ENCODE results near the gene NR6A1.
"Not testable (repeated sequence)": the region's sequence is repeated elsewhere in the genome, so short reads cannot be mapped to it uniquely, and the experiment has no call there.

Gene NR6A1

DNA sequence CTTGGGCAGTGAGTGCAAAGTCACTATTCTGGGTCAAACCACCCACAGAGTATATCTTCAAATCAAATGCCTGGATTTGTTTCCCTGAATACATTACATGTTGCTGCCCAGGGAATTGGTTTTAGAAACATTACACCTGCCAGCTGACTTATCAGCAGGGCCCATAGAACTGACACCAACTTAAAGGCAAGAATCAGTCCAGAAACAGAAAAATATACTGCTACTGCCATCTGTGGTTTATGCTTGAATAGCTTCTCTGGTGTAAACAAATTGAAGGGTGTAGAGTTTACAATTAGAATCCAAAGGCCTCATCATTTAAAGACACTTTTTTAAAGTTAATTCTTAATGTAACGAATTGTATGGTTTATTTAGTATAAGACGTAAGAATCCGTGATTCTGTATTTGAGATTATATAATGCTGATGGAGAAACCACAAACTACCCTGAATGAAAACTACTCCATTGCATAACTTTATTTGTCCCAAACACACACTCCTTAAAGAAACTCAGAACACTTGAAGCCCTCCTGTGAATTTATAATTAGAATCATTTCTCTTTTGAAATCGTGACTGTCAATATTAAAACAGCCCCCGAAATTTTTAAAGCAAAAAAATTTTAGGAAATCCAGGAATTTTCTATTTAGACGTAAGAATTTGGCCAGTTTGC is 6.2 kb downstream of the NR6A1 start:
- no peak for DNase-seq (ENCODE audit: insufficient read length, low spot score)
- FAIRE-seq: no peak

DNA sequence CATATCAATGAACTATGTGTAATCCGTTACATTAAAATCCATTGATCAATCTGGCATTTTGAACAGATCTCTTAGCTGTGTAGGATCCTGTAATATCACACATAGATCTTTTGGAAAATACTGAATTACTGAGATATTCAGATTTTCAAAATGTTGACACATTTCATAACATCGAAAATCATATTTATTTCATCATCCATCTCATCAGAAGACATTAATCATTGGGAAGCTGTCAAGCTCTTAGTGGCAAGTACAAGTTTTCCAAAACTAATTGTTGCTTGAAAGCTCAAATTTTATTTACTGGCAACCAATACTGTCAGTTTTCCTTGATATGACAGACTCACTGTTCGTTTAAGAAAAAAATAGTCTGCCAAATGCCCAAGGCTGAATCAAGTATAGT is 8.5 kb downstream of the NR6A1 start:
- FAIRE-seq: no peak

DNA sequence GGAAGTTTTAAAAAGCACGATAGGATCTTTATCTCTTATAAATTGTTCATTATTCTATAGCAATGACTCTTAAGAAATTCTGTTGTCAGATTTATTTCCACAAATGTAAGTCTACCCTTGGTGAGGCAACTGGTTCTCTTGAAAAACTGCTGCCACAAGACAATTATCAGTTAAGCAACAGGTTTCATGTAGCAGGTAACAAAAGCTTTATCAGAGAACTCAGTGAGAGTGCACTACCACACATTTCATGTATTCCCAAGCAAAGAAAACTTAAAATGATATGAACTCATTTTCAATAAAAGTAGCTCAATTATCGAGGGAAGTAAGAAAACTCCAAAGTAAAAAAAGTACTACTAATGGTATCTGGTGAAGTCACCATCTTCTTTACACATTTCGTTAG is 9.4 kb downstream of the NR6A1 start:
- DNase-seq (ENCODE audit: insufficient read length, low spot score): no peak

More for the DNA sequence above, 8.5 kb downstream of the NR6A1 start:
- no peak for DNase-seq (ENCODE audit: insufficient read length, low spot score)

DNA sequence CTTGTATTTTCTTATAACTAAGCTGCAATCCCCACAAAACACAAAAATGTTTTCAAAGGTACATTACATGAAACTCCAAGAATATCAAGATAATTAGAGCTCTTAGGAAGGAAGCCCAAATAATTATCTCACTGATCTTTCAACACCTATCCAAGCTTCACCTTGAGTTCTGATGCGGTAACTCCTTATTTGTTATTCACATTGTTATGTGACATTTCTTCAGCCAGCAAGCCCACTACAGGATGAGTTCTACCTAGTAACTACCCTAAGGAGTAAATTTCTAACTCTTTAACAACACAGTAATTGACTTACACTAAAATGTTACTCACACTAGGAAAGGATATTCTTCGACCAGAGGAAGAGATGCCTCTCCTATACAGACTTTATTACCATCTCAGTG is 9.9 kb downstream of the NR6A1 start:
- no peak for DNase-seq (ENCODE audit: insufficient read length, low spot score)

More for the DNA sequence above, 9.4 kb downstream of the NR6A1 start:
- FAIRE-seq: no peak

DNA sequence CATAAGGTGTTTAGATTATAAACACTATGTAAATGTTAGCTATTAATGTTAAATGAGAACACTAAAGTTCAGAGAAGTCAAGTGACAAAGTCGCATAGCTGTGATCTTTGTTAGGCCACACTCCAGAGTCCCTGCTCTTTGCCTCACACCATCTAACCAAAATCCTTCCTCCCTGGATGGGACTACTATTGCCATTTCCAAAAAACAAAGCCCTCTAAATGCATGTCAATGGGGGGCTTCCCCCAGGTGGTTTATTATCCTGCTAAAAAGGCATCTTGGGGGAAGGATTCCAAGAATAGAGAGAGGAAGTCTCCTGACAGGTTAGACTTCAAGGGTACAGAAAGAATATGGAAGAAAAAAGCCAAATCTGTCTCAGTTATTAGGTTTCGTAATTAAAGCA is 10.4 kb downstream of the NR6A1 start:
- DNase-seq (ENCODE audit: insufficient read length, low spot score) (no peak), FAIRE-seq (no peak)

More for the DNA sequence above, 9.9 kb downstream of the NR6A1 start:
- FAIRE-seq: no peak

DNA sequence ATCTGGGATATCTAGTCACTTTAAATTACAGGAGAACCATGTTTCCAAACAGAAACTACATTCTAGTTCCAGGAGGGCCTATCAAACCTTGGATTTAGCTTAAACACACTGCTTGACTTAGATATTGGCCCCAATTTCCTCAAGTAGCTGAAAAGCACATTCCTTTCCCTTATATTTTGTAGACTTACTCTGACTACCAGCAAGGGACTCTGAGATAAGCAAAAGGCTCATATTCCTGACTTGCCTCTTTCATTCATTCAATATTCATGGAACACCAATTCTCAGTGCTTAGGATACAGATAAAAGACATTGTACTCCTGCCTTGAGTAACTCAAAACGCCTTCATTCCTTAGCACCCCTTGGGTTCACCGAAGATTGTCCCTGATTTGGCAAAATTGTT is 11.8 kb downstream of the NR6A1 start:
- DNase-seq (ENCODE audit: insufficient read length, low spot score) (no peak), FAIRE-seq (no peak)

DNA sequence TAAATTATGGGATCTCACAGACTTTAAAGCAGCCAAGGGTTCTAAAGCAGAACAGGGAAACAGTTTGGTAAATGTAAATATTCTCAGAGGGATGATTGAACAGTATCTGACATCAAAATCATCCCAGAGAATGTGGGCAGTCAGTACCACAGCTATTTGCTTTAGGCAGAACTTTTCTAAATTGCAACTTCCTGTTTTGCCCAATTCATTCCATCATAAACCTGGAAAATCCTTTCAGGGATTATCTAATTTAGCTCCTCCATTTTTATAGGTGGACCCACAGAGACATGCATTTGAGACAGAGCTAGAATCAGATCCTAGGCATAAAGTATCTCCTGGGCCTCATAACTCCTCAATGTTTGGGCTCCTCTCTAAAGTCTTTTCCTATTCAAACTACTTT is 12.4 kb downstream of the NR6A1 start:
- no peak for FAIRE-seq
- no peak for DNase-seq (ENCODE audit: insufficient read length, low spot score)

DNA sequence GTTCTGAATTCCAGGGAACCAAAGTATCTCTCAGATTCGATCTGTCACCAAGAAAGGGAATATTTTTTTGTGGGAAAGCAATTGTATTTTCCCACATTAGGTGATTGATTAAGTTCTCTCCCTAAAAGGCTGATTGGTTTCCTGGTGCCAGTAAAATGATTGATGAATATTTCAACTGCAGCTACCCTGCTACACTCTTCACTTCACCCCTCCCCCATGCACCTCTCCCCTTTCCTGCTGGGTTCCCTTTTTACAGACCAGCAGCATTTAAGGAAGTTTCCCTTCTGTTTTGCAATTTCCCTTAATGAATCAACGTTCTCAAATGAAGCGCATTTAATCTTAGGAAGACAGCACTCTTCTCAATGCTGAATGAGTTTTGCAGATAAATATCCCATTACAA is 13.1 kb downstream of the NR6A1 start:
- FAIRE-seq (no peak), DNase-seq (ENCODE audit: insufficient read length, low spot score) (no peak)

DNA sequence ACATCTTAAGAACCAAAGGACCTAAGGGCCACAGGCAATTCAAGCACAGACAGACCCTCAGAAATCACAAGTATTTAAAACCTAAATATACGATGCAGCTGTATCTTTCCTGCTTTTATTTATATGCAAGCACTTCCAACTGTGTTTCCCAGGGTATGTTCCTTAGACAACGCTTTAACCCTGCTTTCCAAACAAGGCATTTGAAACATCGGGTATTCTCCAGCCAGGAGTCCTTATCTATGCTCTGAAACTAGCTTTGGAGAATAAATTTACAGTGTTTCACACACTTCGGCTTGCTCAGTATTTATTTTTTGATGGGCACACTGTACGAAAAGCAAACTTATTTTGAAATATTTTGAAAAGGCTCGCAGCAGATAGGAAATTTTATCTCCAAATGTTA is 13.5 kb downstream of the NR6A1 start:
- DNase-seq (ENCODE audit: insufficient read length, low spot score): no peak
- no peak for FAIRE-seq

DNA sequence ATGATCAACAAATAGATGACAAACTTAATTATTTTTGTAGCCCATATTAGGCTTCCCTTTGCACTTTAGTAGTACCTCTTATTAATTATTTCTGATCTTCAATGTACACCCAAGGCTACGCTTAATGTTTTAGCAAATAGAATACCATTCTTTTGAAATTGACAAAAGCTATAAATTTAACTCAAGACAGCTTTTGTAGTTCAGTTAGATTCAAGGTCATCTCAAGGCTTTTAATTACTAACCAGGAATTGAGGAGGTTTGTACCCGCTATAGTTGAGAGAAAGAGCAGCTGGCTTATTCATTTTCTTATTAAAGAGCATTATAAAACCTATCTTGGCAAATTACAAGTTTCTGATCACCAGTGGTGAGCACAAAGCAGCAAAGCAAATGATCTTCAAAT is 15.1 kb downstream of the NR6A1 start:
- no peak for FAIRE-seq
- DNase-seq (ENCODE audit: insufficient read length, low spot score): no peak

DNA sequence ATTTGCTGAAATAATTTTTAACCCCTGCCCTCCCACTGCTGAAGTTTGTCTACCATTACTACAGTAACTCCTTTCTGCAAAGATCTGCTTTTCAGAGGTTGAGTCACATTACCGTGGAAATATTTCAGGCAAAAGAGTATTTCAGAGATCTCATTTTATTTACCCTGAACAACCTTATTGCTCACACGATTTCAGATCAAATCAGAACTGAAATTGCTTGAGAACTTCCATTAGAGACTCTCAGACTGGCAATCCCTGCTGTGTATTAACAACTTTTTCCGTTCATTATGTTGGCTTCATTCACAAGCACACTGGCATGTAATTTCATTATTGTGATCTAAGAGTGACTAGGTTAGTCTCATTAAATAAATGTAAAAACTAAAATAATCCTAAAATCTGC is 16.1 kb downstream of the NR6A1 start:
- no peak for DNase-seq (ENCODE audit: insufficient read length, low spot score)
- FAIRE-seq: no peak

DNA sequence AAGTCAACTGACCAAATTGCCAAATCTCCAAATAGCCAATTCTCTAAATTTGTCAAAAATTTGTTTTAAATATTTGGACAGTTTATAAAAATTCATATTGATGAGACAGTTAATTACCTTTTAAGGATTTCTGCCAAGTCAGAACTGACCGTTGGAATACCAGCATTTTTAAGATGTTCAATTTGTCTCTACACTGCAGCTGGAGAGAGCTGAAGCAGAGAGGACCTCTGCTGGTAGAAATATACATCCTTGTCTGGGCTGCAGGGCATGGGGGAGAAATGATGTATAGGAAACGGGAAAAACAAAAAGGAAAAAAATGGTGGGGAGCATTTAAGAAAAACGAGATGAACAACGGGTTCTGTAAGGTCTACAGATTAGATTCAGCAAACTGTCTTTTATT is 16.8 kb downstream of the NR6A1 start:
- no peak for FAIRE-seq
- DNase-seq (ENCODE audit: insufficient read length, low spot score): peak; percentile 30

DNA sequence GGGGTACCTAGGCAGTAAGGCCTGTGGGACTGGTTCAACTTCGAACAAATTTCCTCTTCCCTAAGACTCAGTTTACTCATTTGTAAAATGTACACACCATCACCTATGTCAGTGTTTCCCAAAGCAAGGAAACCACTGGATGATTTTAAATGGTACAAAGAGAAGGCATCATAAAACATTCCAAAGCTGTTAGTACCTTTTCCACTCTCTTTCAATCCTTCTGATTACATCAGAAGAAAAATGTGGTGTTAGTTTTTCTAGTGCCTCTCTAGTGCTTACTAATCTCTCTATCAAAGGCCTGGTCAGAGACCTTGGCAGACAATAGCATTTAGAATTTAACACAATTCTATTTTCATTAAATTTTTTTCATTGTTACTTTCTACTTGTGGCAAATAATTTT is 18.1 kb downstream of the NR6A1 start:
- DNase-seq (ENCODE audit: insufficient read length, low spot score) (peak; percentile 19), FAIRE-seq (no peak)

DNA sequence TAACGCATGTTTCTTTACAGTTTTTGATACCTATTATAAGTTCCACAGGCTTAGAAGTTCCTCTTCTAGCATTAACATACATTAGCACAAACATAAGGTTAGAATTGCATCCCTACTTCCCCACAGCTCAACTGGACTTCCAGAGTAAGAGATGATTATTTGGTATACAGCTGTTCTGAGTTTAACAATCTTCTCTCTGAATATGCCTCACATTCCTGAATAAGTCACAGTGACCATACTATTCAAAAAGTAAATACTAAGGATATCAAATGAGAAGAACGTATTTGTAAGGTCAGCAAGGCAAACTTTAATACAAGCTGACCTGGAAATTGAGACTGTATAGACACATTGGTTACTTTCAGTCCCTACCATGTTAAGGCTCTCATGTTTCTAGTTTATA is 21.3 kb downstream of the NR6A1 start:
- FAIRE-seq: no peak
- no peak for DNase-seq (ENCODE audit: insufficient read length, low spot score)

DNA sequence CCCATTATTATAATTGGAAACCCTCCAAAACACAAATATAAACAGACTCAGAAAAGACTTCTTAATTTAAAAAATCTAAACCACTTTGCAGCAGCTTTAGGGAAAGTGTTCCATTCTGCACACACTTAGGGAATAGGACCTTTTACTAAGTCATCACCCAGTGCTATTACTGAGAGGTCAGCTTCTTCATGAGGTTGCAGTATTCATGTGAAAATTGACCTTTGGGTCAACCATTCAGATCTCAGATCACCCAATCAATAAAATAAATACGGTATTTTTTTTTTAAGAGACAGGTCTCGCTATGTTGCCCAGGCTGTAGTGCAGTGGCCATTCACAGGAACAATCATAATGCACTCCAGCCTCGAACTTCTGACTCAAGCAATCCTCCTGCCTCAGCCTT is 21.8 kb downstream of the NR6A1 start:
- no peak for FAIRE-seq

DNA sequence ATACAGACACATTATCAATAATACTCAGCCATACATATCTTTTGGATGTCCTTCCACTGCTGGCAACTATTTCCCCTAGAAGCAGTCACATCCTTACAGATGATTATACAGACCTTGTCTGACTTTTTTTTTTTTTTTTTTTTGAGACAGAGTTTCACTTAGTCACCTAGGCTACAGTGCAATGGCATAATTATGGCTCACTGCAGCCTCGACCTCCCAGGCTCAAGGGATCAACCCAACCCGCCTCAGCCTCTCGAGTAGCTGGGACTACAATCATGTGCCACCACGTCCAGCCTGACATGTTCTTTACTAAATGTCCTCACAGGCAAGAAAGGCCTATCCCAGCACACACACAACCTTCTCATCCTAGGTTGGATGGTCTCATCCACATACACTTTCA is 24.0 kb downstream of the NR6A1 start:
- DNase-seq (ENCODE audit: insufficient read length, low spot score) (no peak), FAIRE-seq (no peak)

More for the DNA sequence above, 21.8 kb downstream of the NR6A1 start:
- DNase-seq (ENCODE audit: insufficient read length, low spot score): no peak

DNA sequence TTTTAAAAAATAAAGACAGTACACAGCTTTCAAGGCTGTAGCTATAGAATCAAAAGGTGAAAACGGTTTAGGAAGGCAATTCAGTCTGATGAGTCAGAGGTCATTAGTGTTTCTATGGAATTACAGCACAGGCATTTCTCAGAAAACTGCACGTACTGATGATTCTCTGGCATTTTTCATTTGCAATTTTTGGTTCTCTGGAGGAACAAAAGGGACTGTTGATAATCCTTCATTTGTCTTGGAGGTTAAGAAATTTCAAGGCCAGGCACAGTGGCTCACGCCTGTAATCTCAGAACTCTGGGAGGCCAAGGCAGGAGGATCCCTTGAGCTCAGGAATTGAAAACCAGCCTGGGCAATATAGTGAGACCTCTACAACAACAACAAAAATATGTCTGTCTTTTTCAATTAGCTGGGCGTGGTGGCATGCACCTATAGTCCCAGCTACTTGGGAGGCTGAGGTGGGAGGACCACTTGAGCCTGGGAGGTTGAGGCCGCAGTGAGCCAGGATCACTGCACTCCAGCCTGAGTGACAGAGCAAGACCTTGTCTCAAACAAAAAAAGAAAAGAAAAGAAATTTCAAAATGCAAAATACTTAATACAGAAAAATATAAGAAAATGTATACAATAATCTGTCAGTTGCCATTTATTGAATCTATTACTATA is 27.3 kb downstream of the NR6A1 start:
- FAIRE-seq (no peak), DNase-seq (ENCODE audit: insufficient read length, low spot score) (no peak)

DNA sequence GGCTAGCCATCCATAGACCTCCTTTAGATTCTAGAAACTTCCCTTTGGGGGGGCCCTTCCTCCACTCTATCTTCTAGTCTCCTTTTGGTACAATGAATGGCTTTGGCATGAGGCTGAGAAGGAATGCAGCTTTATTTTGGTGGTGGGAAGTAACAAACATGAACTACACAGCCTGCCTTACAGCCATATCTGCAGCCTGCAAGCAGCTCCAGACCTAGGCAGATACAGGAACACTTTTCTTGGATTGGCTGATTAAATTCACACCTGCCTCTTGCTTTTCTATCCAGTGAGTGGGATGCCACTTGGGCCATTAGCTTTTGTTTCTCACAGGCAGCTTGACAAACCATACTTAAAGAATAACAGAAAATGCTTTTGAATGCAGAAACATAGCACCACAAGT is 28.2 kb downstream of the NR6A1 start:
- DNase-seq (ENCODE audit: insufficient read length, low spot score) (no peak), FAIRE-seq (no peak)

DNA sequence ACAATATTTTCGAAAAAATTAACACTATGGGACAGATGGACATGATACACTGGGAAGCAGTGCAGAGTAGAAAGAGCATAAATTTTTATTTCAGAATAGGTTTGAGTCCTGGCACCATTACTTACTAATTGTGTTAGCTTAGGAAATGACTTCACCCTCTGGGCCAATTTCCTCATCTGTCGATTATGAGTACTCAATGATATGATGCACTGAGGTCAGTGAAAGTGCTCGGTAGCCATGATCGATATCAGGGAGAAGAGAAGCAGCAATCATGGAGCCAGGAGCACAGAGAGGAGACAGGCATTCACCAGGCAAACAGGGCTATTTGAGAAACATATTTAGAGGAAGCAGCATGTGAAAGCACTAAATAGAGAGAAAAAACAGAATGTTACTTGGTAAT is 29.4 kb downstream of the NR6A1 start:
- DNase-seq (ENCODE audit: insufficient read length, low spot score) (no peak), FAIRE-seq (no peak)

DNA sequence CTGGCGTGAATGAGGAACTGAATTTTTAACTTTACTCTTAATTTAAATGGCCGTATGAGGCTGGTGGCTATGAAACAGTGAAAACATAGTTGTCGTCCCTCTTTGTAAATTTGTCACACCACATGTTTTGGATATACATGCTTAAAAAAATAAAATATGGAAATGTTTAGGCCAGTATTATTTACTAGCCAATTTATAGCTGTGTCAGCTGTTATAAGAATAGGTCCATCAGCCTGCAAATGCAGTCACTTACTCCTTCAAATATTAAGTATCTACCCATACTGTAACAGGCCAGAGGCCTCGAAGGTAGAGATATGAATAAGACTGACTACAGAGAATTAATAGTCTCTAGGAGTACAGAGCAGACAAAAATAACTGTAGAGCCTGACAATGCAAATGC is 30.0 kb downstream of the NR6A1 start:
- FAIRE-seq (no peak), DNase-seq (ENCODE audit: insufficient read length, low spot score) (no peak)

DNA sequence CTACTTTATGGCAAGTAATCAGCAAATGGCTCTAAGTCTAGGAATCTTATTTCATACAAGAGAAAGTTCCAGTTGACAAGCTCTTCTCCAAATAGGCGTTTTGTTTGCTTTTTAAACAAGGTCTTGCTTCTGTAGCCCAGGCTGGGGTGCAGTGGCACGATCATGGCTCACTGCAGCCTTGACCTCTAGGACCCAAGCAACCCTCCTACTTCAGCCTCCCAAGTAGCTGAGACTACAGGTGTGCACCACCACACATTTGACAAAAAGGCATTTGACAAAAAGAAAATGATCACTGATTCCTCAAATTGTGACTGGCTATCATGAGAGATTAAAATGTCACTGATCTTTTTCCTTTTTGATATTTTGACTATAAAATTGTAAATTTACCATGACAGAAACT is 31.8 kb downstream of the NR6A1 start:
- DNase-seq (ENCODE audit: insufficient read length, low spot score) (no peak), FAIRE-seq (no peak)

DNA sequence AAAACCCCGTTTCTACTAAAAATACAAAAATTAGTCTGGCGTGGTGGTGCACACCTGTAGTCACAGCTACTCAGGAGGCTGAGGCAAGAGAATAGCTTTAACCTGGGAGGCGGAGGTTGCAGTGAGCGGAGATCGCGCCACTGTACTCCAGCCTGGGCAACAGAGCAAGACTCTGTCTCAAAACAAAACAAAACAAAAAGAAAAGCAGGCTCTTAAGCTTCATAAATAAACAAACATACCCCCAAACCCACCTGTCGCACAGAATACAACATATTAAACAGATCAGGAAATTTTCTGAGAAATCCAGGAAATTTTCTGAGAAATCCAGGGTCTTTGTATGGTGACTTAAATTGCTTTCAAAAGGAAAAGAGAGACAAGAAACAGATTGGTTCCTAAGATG is 33.0 kb downstream of the NR6A1 start:
- DNase-seq (ENCODE audit: insufficient read length, low spot score); FAIRE-seq: not testable (repeated sequence)

DNA sequence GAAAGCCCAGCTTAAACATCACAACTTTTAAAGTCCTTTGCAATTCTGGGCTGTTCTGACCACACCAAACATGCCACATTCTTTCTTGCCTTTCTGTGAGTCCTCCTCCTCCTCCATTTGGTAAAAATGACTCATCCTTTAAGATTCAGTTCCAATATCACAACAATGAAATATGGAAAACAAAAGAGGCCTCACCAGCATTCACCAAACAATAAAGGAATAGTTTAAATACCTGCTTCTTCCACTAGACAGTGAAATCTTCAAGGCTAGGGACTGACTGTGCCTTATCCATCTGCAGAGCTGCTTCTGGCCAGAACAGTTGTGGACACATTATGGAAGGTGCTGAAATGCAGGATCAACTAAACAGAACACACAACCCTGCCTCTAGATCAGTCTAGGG is 36.0 kb downstream of the NR6A1 start:
- no peak for FAIRE-seq

More for the DNA sequence above, 36.0 kb downstream of the NR6A1 start:
- DNase-seq (ENCODE audit: insufficient read length, low spot score): peak; percentile 29

Measured in HTR-8/SVneo (cell line).